IPS DF 19.7 (cell line): ENCODE data around the gene ZNF195.
"Not testable (repeated sequence)": the region's sequence is repeated elsewhere in the genome, so short reads cannot be mapped to it uniquely, and the experiment has no call there.

ENCODE experiments used
- DNase-seq: peaks from one replicate; pipeline ENCODE4 v3.0.0-alpha.2; 2013; ENCODE audit warnings: low read depth, low spot score

ZNF195 gene

DNA sequence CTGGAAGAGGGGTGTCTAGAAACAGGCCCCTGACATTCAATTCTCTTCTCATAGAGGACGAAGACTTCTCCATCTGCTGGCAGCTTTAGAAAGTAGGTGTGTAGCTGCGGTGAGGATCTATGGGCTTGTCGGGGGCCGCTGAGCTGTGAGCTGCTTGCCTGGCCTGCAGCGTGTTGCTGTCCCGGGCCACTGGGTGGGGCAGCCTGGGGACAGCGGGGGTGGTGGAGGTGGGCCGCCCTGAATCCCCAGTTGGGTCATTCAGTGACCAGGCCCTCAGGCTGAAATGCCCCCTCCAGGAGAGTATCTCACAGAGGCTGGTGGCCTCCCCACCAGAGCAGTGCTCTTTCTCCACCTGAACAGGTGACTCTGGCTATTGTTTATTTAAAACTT lies 23.9 kb upstream of the ZNF195 start:
- DNase-seq = not testable (repeated sequence)

DNA sequence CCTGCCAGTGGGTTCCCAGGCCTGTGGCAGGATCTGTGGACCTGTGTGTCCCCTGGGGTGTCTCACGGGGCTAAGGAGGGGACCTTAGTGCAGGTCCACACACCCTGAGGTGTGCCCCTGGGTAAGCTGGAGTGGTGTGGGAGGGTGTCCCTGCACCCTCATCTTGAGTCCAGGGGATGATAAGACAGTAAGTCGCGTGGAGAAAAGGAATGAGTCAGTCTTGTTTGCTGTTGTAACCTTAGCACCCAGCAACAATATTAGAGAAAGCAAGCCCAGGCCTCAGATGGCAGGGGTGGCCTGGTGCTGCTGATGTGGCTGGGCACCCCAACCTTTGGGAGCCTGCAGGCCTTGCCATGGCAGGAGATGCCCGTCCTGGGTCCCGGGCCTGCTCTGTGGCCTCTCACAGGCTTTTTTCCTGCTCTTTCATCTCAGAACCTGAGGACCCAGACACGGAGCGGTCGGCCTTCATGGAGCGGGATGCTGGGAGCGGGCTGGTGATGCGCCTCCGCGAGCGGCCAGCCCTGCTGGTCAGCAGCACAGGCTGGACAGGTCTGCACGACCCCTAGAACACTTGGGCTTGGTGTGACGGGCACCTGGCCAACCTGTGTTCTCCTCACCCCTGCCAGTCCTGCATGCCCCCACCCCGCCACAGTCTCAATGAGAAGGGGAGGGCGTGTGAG lies 23.4 kb upstream of the ZNF195 start:
- DNase-seq = not testable (repeated sequence)

DNA sequence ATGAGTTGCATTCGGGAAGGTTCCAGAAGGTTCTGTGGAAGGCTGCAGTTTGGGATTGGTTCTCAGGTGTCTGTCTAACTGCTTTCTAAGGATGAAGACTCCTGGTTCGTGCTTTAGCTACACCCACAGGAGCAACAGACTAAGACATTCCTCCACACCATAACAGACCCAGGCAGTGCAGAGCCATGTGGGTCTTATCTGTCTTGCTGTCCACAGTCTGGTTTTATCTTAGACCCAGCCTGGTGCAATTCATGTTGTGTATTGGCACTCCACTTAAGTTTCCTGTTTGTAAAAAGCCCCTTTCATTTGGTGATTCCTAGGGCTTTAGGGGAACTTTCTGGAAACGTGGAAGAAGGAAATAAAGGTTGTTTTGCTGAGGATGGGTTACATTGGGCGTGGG lies 22.1 kb upstream of the ZNF195 start:
- not testable (repeated sequence) for DNase-seq

DNA sequence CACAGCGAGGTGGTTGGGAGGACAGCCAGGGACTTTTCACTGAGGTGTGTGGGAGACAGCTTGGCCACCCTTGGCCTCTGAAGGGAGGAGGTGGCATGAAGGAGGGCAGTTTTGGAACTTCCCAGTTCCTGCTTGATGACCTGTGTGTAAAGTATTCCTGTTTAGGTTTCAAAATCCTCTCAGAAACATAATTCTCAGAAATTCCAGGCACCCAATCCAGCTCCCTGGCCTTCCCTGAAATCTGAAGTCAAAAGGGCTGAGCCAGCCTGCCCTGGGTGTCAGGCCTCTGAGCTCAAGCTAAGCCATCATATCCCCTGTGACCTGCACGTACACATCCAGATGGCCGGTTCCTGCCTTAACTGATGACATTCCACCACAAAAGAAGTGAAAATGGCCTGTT lies 19.6 kb upstream of the ZNF195 start:
- DNase-seq = not testable (repeated sequence)

DNA sequence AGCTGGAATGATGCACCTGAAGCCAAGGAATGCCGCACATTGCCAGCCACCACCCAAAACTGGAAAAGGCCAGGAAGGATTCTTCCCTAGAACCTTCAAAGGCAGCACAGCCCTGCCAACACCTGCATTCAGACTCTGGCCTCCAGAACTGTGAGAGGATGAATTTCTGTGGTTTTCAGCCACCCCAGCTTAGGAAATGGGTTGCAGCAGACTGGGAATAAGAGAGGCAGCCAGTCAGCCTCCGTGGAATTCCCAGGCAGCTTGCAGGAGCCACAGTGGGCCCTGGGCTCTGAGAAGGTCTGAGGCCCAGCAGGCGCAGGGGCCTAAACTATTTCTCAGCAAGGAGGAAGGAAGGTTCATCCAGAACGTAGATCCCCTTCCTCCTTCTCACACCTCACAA lies 19.2 kb upstream of the ZNF195 start:
- DNase-seq = not testable (repeated sequence)

DNA sequence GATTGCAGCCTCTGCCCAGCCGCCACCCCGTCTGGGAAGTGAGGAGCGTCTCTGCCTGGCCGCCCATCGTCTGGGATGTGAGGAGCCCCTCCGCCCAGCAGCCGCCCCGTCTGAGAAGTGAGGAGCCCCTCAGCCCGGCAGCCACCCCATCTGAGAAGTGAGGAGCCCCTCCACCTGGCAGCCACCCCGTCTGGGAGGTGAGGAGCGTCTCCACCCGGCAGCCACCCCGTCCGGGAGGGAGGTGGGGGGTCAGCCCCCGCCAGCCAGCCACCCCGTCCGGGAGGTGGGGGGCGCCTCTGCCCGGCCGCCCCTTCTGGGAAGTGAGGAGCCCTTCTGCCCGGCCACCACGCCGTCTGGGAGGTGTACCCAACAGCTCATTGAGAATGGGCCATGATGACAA lies 18.3 kb upstream of the ZNF195 start:
- DNase-seq = not testable (repeated sequence)

DNA sequence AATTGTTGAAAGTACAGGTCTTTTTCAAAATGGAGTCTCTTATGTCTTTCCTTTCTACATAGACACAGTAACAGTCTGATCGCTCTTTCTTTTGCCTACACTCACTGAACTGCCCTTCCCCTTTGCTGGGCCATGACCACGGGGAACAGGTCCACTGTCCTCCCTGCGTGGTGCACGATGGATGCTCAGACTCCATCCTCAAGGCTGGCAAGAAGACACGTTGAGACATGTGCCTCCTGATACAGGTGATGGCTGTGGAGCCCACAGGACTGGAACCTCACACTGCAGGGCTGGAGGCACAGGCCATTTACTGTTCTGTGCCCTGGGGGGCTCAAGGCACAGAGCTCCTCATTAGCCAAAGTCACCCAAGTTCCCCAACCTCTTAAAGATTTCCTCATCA lies 16.5 kb upstream of the ZNF195 start:
- DNase-seq = not testable (repeated sequence)

DNA sequence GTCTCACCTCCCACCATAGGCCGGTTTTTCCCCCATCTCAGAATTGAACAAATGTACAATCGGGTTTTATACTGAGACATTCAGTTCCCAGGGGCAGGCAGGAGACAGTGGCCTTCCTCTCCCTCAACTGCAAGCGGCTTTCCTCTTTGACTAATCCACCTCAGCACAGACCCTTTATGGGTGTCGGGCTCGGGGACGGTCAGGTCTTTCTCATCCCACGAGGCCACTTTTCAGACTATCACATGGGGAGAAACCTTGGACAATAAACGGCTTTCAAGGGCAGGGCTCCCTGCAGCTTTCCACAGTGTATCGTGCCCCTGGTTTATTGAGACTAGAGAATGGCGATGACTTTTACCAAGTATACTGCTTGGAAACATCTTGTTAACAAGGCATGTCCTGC lies 16.0 kb upstream of the ZNF195 start:
- not testable (repeated sequence) for DNase-seq

DNA sequence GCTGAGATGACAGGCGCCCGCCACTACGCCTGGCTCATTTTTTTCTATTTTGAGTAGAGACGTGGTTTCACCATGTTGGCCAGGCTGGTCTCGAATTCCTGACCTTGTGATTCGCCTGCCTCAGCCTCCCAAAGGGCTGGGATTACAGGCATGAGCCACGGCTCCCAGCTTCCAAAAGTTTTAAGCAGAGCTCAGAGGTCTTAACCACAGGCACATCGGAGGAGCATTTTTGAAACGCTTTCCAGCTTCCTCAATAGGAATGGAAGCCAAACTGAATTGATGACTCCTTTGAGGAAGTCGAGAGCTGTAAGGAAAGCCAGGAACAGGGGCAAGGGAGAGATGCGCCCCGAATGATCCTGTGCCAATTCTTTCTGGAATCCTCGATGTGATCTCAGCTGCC lies 14.5 kb upstream of the ZNF195 start:
- not testable (repeated sequence) for DNase-seq

DNA sequence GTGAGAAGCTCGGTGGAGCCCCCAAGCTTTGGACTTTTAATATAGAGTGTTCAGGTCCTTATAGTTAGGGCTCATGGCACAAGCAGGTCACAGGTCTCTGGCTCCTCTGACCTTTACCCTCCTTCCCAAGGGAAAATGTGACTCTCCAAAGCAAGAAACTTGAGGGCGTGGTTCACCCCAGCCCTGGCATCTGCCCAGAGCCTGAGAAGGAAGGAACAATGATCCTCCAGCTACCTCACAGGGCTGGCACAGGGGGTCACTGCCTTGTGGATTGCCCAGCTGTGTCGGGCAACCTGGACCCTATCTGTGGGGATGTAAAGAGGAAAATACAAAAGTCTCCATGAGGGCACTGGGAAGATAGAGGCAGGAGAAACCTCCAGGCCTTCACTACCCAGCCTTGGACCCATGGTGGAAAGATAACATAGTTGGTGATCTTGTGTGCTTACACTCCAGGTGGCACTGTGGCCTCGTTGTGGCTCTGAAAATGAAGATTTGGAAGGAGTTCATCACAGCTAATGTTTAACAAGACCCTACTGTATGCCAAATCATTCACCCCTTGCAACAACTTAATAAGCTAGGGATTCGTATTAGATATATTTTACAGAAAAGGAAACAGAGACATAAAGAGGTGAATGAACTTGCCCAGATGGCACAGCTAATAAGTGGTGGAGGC lies 3.8 kb upstream of the ZNF195 start:
- DNase-seq = no peak

DNA sequence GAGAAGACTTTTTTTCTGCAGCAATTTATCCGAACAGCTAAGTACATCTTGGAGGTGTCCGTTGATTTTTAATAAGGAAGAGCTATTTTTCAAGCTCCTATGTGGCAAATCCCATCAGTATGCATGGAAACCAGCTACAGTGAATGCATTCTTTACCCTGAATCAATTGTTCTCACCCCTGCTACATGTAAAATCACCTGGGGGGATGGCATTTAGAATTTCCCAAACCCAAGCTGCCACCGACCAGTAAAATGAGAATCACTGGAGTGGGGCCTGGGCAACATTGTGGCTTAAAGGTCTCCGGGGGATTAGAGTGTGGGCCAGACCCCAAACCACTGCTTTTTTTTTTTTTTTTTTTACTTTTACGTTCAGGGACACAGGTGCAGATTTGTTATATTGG lies 2.8 kb upstream of the ZNF195 start:
- no peak for DNase-seq

DNA sequence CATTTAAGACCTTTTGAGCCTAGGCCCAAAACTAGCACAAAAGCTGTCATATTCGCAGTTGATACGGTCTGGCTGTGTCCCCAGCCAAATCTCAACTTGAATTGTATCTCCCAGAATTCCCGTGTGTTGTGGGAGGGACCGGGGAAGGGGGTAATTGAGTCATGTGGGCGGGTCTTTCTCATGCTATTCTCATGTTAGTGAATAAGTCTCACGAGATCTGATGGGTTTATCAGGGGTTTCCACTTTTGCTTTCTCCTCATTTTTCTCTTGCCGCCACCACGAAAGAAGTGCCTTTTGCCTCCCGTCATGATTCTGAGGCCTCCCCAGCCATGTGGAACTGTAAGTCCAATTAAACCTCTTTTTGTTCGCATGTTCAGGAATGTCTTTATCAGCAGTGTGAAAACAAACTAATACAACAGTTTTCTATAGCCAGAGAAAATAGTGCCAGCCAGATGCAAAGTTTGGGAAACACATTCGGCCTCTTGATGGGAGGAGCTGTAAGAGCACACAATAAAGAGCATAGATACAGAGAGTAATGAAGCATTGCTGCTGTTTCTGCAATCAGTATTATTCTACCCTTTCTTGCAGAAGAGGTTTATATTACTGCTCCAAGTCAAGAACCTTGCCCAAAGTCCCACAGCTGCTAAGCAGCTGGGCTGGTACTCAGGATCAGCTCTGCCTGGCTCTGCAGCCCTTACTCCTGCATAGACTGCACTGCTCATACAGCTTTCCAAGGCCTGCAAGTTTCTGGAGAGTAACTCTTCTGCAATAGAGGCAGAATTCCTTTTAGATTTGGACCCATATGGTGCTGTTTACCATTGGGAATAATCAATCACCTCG lies 2.0 kb upstream of the ZNF195 start:
- peak; percentile 50 for DNase-seq

DNA sequence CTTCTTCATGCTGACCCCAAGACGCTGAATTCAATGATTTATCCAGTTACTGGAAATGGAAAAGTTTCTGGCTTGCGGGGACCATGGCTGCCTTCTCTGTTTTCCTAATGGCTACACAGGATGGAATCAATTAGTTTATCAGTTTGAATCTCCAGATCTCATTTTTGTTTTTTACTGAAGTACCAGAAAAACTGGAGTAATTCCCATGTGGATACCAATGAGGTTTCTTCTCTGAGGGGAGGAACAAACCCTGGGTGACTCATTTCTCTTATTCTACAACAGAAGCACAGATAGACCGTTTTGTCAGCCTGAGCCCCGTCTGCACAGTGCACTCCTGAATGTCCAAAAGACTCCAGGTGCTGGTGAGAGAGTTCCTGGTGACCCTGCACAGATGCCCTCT lies 3.4 kb downstream of the ZNF195 start:
- DNase-seq = no peak

DNA sequence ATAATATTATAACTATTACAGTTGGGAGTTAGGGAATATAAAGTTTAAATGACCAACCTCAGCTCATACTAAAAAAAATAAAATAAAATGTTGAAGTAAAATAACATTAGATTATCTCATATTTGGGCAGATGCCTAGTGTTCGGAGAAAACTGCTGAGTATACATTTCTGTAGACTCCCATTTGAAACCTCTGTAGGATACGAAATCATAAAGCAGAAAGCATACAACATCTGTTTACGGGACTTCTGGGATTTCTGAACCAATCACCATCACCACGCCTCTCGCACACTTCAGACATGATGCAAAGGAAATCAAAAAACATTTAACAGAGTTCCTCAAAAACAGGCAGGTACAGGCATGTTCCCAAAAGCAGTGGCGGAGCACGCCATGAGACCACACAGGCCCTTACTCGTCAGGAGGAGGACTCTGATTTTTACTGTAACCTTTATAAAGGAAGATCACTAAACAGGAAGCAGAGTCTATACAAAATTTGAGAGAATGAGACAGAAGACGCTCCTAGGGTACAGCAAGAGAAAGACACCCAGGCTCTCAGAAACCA lies 8.6 kb downstream of the ZNF195 start:
- DNase-seq = no peak

DNA sequence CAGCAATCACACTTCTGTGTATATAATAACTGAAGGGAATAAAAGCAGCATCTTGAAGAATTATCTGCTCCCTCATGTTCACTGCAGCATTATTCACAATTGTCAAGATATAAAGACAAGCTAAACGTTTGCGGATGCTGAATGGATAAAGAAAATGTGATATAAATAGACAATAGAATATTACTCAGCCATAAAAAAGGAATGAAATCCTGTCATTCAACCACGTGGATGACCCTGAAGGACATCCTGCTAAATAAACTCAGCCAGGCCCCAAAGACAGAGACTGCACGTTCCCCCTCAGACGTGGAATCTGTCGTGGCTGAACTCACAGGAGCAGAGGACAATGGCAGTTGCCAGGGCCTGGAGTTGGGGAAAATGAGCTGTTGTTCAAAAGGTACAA lies 9.6 kb downstream of the ZNF195 start:
- no peak for DNase-seq

DNA sequence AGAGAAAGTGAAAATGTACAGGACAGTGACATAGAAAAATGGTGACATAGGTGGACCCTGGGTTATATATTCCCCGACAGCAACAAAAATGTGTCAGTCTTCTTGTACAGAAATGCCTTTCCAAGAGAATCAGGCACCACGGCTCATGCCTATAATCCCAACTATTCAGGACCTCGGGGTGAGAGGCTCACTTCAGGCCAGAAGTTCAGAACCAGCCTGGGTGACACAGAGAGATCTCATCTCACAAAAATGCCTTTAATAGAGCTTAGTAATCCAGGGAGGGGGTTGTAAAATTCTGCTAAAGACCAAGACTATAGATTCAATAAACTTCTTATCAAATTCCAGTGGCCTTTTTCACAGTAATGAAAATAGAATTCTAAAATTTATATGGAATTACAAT lies 10.7 kb downstream of the ZNF195 start:
- DNase-seq = no peak

DNA sequence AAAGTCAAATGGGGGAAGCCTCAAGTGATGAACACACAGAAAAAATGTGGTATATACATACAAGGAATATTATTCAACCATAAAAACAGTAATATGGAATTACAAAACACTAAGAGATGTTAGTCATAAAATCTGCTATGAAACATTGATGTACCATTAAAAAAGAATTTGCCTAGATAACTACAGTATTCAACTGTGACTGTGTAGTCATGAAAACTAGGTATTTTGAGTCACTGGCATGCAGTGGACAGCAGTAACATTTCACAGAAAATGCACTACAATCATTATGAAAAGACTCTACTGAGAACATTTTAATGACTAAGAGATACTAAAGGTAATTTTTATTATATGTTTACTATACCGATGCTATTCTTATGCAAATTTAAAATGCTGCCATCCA lies 11.7 kb downstream of the ZNF195 start:
- no peak for DNase-seq

DNA sequence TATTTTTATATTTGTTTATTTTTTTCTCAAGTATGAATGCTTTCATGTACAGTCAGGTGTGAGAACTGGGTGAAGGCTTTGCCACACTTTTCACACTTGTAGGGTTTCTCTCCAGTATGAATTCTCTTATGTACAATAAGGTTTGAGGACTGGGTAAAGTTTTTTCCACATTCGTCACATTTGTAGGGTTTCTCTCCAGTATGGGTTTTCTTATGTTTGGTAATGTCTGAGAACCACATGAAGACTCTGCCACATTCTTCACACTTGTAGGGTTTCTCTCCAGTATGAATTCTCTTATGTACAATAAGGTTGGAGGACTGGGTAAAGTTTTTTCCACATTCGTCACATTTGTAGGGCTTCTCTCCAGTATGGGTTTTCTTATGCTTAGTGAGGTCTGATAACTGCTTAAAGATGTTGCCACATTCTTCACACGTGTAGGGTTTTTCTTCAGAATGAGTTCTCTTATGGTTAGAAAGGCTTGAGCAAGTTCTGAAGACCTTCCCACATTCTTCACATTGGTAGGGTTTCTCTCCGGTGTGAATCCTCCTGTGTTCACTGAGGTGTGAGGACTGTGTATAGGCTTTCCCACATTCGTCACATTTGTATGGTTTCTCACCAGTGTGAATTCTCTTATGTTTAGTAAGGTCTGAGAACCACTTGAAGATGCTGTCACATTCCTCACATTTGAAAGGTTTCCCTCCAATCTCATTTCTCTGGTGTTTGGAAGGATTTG lies 19.7 kb downstream of the ZNF195 start:
- DNase-seq = no peak

DNA sequence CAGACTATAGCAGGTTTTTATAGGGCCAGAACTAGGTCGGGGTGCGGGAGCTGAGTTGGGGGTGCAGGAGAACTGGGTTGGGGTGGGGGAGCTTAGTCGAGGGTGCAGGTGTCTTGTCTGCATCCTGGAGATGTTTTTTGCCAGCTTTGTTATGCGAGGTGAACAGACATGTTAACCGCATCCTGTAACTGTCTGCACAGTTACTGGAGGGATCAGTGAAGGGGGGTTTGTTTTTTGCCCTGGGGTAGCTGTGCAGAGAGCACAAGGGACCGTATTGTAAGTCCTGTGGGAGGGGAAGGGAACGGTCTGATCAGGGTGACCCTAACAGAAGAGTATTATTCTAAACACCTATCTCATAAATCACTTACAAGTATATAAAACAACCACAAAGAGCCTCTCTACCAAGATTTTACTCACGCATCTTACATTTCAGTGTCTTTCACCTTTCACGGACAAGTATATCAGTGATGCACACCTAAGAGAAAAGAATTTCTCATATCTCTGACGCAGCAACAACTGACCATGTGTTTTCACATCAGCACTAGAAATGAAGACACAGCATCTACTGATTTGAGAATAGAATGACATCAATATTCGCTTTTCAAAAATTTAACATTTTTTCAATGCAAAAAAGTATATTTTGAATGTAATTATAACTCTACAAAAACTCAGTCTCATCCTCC lies 20.8 kb downstream of the ZNF195 start:
- no peak for DNase-seq

DNA sequence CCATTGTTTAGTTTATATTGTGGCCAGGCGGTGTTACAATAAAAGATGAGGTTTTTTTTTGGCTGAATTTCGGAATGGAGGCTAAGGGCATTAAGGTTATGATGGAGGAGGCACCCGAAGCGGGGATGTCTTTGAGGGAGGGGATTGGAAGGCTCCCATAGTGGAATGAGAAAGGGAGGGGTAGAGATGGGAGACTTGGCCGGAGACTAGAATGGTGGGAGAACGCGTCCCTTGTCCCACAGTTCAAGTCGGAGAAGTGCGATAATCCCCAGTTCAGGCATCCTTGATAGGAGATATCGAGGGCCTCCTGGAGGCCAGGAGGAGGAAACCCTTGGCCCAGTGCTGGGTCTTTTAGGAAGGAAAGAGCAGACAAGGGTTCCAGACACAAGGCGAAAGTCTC lies 21.6 kb downstream of the ZNF195 start:
- DNase-seq = no peak

DNA sequence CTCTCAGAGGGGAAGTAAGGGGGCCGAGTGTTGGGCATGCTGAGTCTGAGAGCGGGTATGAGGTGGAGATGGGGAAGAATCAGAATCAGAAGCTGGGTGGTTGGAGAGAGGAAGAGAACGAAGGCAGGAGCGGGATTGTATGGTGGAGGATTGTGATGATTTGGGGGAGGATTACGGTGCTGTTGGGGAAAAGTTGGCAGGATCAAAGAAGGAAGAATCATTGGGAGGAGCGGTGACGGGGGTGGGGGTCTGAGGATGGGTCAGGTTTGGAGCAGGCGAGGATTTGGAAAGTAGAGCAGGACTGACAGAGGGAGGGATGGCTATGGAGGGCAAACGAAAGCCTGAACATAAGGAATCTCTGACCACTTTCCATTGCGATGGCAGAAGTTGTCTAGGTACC lies 22.1 kb downstream of the ZNF195 start:
- no peak for DNase-seq
